Stimulated activated CD8-positive, alpha-beta memory T cell treated with anti-CD3 and anti-CD28 coated beads, Interleukin-7, amount 100 ng/mL, for 1 hour (primary cell): Measurements from ENCODE around the gene SYCP2L.
"Not testable (repeated sequence)": the region's sequence is repeated elsewhere in the genome, so short reads cannot be mapped to it uniquely, and the experiment has no call there.

Experiments
- DNase-seq, 2 donors: peaks; one replicate each; pipeline ENCODE4 v3.0.0-alpha.2; 2020; ENCODE audit warnings: low read depth in 2 of 2

Gene SYCP2L

GRCh38 chr6:10880366-10880765, 6.5 kb upstream of the SYCP2L start:
- DNase-seq: no peak

- not testable (repeated sequence) for DNase-seq
Measured at GRCh38 chr6:10882253-10882630, 4.6 kb upstream of the SYCP2L start.

- DNase-seq: no peak
Measured at GRCh38 chr6:10882657-10883171, 4.1 kb upstream of the SYCP2L start.

GRCh38 chr6:10883312-10884244, 3.3 kb upstream of the SYCP2L start:
- no peak for DNase-seq

- DNase-seq: no peak
Measured at GRCh38 chr6:10884245-10884972, 2.4 kb upstream of the SYCP2L start.

DNA sequence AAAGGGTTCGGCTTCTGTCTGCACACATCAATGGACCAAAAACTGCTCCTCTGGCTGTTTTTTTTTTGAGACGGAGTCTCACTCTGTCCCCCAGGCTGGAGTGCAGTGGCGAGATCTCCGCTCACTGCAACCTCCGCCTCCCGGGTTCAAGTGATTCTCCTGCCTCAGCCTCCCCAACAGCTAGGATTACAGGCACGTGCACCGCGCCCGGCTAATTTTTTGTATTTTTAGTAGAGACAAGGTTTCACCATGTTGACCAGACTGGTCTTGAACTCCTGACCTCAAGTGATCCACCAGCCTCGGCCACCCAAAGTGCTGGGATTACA, 524 bp upstream of the SYCP2L start:
- not testable (repeated sequence) for DNase-seq

- DNase-seq: no peak
Measured at GRCh38 chr6:10890151-10890550, 3.3 kb downstream of the SYCP2L start.

DNA sequence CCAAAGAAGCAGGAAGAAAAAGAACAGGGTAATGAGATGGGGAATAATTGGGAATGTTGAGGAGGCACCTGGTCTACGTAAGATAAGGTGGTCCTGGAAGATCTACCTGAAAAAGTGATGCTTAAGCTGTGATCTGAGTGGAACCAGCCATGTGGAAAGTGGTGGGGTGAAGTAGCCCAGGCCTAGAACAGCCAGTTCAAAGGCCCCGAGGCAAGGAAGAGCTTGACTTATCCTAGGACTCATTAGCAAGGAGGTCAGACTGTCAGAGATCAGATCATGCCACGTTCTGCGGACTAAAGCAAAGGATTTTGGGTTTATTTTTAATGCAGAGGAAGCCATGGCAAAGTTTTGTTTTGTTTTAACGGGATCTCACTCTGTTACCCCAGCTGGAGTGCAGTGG, 5.1 kb downstream of the SYCP2L start:
- no peak for DNase-seq

- DNase-seq: no peak
Measured at GRCh38 chr6:10894958-10895357, 8.1 kb downstream of the SYCP2L start.

DNA sequence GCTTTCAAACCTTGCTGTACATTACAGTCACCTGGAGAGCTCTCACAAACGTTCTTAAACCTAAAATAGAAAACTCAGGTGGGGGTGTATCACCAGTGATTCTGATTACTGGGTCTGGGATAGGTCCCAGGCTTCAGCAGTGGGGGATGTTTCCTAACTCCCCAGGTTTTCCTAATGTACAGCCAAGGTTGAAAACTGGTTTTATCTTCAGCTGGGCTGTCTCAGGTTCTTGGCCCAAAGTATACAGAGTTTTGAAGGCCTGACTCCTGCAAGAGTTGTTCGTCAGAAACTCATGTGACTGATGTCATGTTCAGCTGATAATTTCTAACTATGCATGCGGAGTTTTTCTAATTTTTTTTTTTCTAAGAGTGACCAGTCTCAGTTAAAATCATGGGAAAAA, 9.8 kb downstream of the SYCP2L start:
- no peak for DNase-seq

DNA sequence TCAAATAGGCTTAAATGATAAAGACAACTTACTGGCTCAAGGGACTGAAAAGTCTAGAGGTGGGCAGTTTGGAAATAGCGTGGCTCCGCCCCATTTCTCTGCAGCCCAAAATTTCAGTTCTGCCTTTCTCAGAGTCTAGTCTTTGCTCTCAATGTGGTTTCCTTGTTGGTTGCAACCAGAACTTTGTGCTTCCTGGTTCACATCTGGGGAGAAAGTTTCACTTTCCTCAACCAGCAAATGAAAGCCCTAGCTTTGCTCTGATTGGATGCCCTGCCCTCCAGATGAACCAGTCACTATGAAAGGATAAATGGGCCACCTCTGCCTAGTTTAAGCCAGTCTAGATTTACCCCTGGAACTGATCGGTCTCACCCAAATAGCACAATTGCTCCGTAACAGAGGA, 14.9 kb downstream of the SYCP2L start:
- DNase-seq: no peak

- DNase-seq: no peak
Measured at GRCh38 chr6:10904015-10904414, 17.2 kb downstream of the SYCP2L start.

GRCh38 chr6:10908228-10908627, 21.4 kb downstream of the SYCP2L start:
- no peak for DNase-seq

- not testable (repeated sequence) for DNase-seq
Measured at GRCh38 chr6:10919520-10919919, 32.7 kb downstream of the SYCP2L start.

DNA sequence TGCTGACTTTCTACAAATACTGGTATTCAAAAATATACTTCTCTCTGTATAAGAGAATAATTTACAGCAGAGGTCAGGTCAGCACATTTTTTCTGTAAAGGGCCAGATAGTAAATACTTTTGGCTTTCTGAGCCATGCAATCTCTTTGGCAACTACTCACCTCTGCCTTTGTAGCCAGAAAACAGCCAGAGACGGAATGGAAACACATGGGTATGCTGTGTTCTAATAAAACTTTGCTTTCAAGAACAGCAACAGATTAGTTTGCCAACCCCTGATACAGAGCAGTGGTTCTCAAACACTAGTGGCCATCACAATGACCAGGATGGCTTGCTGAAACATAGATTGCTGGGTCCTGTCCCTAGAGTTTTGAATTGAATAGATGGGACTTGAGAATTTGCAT, 46.3 kb downstream of the SYCP2L start:
- no peak for DNase-seq

DNA sequence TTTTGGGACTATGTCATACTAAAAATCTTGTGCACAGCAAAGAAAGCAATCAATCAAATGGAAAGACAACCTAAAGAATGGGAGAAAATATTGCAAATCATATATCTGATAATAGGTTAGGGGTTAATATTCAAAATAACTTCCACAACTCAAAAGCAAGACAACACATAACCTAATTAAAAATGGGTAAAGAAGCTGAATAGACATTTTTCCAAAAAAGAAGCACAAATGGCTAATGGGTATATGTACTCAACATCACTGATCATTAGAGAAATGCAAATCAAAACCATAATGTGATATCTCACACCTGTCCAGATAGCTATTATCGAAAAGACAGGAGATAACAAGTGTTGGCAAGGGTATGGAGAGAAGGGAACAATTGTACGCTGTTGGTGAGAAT, 53.0 kb downstream of the SYCP2L start:
- DNase-seq: no peak

GRCh38 chr6:10945845-10946244, 59.0 kb downstream of the SYCP2L start:
- DNase-seq: no peak

DNA sequence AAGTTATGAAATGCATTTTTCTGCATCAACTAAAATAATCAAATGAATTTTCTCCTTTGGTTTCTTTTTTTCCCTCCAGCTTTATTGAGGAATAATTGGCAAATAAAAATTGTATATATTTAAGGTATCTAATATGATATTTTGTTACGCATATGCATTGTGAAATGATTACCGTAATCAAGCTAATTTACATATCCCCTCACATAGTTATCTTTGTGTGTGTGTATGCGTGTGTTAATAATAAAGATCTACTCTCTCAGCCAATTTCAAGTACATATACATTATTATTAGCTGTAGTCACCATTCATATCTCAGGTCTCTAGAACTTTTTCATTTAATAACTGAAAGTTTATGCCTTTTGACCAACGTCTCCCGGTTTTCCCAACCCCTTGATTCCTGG, 61.1 kb downstream of the SYCP2L start:
- no peak for DNase-seq

- DNase-seq: no peak
Measured at GRCh38 chr6:10949579-10950490, 63.0 kb downstream of the SYCP2L start.

DNA sequence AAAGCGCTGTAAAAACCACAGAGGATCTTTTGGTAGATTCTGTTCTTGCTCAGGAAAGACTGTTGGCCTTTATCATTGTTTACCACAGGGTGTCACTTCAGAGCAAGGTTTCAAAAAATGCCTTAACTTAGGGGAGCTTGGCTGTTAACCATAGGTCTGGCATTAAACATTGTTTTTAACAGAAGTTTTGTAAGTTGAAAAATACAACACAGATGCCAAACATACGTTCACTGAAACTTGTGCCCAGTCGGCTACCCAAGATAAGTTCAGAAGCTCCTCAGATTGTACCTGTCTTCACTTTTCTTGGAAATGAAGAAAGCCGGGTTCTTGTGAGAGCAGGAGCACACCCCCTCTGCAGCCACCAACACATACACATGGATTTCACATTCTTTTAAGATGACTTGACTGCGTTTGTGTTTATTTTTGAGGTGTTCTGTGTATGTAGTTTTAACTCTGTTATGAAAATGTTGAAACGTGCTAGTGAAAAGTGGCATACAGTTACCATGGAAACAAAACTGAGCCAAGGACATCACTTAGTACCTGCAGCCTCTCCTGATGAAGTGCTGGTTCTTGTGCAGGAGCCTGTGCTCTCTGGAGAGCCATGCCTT, 64.9 kb downstream of the SYCP2L start:
- DNase-seq: no peak

DNA sequence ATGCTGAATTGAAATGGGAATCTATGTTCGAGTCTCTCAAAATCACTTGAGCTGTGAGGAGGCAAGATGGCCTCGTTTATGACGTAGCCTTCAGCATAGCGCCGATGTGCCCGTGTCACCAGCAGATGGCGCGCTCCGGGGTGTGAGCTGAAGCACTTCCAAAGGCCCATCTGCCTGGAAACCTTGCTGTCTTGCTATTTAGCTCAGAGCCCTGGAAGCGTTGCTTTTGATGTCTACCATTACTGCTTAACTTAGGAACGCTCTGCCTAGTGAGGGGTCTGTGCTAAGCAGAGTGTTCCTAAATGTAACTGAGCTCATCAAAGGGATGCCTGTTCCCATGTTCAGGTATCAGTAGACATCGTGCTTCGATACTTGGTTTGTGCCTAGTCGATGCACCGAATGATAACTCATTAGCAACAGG, 67.7 kb downstream of the SYCP2L start:
- DNase-seq: peak; percentile 14 to 23
